ENCODE results near the gene CHAF1B.

The CHAF1B gene

DNA sequence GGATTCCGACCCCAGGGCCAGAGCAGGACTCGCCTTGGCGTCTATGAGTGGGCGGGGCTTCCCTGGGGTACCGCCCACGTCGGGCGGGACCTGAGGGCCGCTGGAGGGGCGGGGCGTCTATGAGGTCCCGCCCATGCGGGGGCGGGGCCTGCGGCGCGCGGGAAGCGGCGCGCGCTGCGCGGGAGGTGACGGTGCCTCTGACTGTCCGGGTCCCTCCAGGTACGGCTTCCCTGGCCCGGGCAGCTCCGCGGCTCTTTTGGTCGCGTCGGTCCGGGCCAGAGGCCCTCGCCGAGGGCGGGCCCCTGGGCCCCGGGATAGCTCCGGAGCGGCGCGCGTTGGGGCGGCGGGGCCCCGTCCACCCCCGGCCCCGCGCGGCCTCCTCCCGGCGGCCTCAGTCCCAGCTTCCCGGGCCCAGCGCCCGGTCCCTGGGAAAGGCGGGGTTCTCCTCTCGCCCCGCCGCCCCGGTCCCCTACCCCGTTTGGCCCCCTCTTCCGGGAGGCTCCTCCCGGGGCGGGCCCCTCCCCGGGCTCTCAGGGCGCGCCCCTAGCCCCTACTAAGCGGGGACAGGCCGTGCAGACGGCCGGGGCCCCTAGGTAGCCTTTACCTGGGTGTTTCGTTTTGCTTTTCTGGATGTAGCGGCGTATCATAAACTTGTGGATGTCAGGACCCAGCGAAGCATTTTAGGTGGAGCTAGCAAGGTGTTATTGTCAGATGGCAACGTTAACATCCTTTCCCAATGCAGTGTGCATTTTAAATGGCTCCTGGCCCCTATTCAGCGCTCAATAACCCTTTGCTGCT lies at the start of gene CHAF1B (continued):
- no peak for TF ChIP-seq SCRT1 (tag by site-specific recombination; IDR thresholded peaks at IDR 0.05; ENCODE audit: borderline replicate concordance)
- TF ChIP-seq, protein P1, sequence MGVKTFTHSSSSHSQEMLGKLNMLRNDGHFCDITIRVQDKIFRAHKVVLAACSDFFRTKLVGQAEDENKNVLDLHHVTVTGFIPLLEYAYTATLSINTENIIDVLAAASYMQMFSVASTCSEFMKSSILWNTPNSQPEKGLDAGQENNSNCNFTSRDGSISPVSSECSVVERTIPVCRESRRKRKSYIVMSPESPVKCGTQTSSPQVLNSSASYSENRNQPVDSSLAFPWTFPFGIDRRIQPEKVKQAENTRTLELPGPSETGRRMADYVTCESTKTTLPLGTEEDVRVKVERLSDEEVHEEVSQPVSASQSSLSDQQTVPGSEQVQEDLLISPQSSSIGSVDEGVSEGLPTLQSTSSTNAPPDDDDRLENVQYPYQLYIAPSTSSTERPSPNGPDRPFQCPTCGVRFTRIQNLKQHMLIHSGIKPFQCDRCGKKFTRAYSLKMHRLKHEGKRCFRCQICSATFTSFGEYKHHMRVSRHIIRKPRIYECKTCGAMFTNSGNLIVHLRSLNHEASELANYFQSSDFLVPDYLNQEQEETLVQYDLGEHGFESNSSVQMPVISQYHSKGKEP (tag by site-specific recombination; IDR thresholded peaks at IDR 0.05): peak; percentile 7; the same call in 1 of the 2 replicates
- no peak for TF ChIP-seq ZNF571 (tag by site-specific recombination; IDR thresholded peaks at IDR 0.05)
- TF ChIP-seq ZNF830 (tag by site-specific recombination; IDR thresholded peaks at IDR 0.05; ENCODE audit: low read depth): no peak
- TF ChIP-seq SP3 (tag by site-specific recombination; IDR thresholded peaks at IDR 0.05): peak; percentile 97
- TF ChIP-seq ZNF324 (tag by site-specific recombination; IDR thresholded peaks at IDR 0.05): no peak
- TF ChIP-seq GLI4 (tag by site-specific recombination; IDR thresholded peaks at IDR 0.05): no peak
- TF ChIP-seq ZIC2 (tag by site-specific recombination; IDR thresholded peaks at IDR 0.05): no peak
- no peak for TF ChIP-seq ZFP69B (tag by site-specific recombination; IDR thresholded peaks at IDR 0.05)
- TF ChIP-seq, protein P2, sequence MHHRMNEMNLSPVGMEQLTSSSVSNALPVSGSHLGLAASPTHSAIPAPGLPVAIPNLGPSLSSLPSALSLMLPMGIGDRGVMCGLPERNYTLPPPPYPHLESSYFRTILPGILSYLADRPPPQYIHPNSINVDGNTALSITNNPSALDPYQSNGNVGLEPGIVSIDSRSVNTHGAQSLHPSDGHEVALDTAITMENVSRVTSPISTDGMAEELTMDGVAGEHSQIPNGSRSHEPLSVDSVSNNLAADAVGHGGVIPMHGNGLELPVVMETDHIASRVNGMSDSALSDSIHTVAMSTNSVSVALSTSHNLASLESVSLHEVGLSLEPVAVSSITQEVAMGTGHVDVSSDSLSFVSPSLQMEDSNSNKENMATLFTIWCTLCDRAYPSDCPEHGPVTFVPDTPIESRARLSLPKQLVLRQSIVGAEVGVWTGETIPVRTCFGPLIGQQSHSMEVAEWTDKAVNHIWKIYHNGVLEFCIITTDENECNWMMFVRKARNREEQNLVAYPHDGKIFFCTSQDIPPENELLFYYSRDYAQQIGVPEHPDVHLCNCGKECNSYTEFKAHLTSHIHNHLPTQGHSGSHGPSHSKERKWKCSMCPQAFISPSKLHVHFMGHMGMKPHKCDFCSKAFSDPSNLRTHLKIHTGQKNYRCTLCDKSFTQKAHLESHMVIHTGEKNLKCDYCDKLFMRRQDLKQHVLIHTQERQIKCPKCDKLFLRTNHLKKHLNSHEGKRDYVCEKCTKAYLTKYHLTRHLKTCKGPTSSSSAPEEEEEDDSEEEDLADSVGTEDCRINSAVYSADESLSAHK (tag by site-specific recombination; IDR thresholded peaks at IDR 0.05): no peak
- TF ChIP-seq ZNF677 (tag by site-specific recombination; IDR thresholded peaks at IDR 0.05): 0 out of 2 replicates have a peak, but pooled peaks have one; percentile 38
- TF ChIP-seq ZNF362 (tag by site-specific recombination; IDR thresholded peaks at IDR 0.05): no peak
- TF ChIP-seq ZNF529 (tag by site-specific recombination; IDR thresholded peaks at IDR 0.05; ENCODE audit: insufficient replicate concordance): no peak
- TF ChIP-seq, protein P3, sequence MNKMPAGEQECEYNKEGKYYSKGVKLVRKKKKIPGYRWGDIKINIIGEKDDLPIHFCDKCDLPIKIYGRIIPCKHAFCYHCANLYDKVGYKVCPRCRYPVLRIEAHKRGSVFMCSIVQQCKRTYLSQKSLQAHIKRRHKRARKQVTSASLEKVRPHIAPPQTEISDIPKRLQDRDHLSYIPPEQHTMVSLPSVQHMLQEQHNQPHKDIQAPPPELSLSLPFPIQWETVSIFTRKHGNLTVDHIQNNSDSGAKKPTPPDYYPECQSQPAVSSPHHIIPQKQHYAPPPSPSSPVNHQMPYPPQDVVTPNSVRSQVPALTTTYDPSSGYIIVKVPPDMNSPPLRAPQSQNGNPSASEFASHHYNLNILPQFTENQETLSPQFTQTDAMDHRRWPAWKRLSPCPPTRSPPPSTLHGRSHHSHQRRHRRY (tag by site-specific recombination; IDR thresholded peaks at IDR 0.05): no peak
- TF ChIP-seq ZNF639 (tag by site-specific recombination; IDR thresholded peaks at IDR 0.05): no peak
- no peak for TF ChIP-seq ZNF426 (tag by site-specific recombination; IDR thresholded peaks at IDR 0.05)
- TF ChIP-seq ZNF549 (tag by site-specific recombination; IDR thresholded peaks at IDR 0.05): no peak
- peak; percentile 5; the same call in 1 of the 2 replicates for TF ChIP-seq ZNF335 (tag by site-specific recombination; conservative IDR thresholded peaks at IDR 0.05)
- no peak for TF ChIP-seq ZFP41 (tag by site-specific recombination; IDR thresholded peaks at IDR 0.05; ENCODE audit: borderline replicate concordance)
- TF ChIP-seq, protein P4, sequence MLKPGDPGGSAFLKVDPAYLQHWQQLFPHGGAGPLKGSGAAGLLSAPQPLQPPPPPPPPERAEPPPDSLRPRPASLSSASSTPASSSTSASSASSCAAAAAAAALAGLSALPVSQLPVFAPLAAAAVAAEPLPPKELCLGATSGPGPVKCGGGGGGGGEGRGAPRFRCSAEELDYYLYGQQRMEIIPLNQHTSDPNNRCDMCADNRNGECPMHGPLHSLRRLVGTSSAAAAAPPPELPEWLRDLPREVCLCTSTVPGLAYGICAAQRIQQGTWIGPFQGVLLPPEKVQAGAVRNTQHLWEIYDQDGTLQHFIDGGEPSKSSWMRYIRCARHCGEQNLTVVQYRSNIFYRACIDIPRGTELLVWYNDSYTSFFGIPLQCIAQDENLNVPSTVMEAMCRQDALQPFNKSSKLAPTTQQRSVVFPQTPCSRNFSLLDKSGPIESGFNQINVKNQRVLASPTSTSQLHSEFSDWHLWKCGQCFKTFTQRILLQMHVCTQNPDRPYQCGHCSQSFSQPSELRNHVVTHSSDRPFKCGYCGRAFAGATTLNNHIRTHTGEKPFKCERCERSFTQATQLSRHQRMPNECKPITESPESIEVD (tag by site-specific recombination; IDR thresholded peaks at IDR 0.05): no peak
- no peak for TF ChIP-seq ZNF211 (tag by site-specific recombination; IDR thresholded peaks at IDR 0.05; ENCODE audit: low read depth)
- TF ChIP-seq, protein P5, sequence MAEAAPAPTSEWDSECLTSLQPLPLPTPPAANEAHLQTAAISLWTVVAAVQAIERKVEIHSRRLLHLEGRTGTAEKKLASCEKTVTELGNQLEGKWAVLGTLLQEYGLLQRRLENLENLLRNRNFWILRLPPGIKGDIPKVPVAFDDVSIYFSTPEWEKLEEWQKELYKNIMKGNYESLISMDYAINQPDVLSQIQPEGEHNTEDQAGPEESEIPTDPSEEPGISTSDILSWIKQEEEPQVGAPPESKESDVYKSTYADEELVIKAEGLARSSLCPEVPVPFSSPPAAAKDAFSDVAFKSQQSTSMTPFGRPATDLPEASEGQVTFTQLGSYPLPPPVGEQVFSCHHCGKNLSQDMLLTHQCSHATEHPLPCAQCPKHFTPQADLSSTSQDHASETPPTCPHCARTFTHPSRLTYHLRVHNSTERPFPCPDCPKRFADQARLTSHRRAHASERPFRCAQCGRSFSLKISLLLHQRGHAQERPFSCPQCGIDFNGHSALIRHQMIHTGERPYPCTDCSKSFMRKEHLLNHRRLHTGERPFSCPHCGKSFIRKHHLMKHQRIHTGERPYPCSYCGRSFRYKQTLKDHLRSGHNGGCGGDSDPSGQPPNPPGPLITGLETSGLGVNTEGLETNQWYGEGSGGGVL (tag by site-specific recombination; IDR thresholded peaks at IDR 0.05): no peak
- no peak for TF ChIP-seq ZNF394 (tag by site-specific recombination; IDR thresholded peaks at IDR 0.05; ENCODE audit: borderline replicate concordance)
- TF ChIP-seq ZNF10 (tag by site-specific recombination; IDR thresholded peaks at IDR 0.05): no peak; the same call in 1 of the 2 replicates
- TF ChIP-seq MYNN (tag by site-specific recombination; IDR thresholded peaks at IDR 0.05; ENCODE audit: borderline replicate concordance): no peak
- TF ChIP-seq BCL11A (tag by site-specific recombination; IDR thresholded peaks at IDR 0.05; ENCODE audit: low read depth): no peak
- no peak for TF ChIP-seq ZNF621 (tag by site-specific recombination; IDR thresholded peaks at IDR 0.05)
- TF ChIP-seq ZSCAN16 (tag by site-specific recombination; IDR thresholded peaks at IDR 0.05): no peak
